AG09309 (cell line): ENCODE results near the gene TNS2.

ENCODE experiments used
- DNase-seq: peaks from one replicate; pipeline ENCODE4 v3.0.0-alpha.2; 2010; ENCODE audit warnings: low read depth
- H3K4me3 ChIP-seq: 2 replicates; pipeline ENCODE4 v1.5.1; 2011; ENCODE audit warnings: mild to moderate bottlenecking, low read depth, low read length, moderate library complexity; ENCODE audit not compliant: control insufficient read depth
- TF ChIP-seq, protein P1 (sequence below): IDR thresholded peaks from 2 replicates; pipeline ENCODE4 v1.5.1; 2011; ENCODE audit warnings: mild to moderate bottlenecking, low read depth, low read length, inconsistent platforms; ENCODE audit not compliant: insufficient read depth, control insufficient read depth; ENCODE audit errors: missing control alignments

The TNS2 gene

DNA sequence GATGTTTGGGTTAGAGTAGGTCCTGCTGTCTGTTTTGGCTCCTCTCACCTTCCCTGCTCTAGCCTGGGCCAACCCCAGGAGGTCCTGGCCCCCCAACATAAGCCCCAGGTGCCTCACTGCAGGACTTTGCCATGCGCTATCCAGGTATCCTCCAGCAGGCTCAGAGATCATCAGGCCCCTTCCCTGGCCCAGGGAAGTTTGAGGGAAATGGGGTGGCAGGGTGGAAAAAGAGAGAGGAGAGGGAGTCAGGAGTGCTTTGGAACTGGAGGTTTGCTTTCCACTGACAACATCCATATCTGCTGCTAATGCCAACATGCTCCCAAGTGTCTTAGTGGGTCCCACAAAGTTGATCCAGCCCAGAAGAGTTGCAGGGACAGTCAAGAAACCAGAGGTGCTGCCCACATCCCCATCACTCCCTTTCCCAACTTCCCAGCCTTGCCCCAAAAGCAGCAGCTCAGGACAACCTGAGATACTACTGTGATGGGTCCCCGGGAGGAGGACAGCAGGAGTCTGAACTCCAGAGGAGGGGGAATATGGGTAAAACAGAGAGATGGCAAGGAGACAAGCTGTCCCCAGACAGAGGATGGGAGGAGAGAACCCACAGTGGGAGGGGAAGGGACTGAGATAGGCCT, 677 bp downstream of the TNS2 start:
- TF ChIP-seq, protein P1, sequence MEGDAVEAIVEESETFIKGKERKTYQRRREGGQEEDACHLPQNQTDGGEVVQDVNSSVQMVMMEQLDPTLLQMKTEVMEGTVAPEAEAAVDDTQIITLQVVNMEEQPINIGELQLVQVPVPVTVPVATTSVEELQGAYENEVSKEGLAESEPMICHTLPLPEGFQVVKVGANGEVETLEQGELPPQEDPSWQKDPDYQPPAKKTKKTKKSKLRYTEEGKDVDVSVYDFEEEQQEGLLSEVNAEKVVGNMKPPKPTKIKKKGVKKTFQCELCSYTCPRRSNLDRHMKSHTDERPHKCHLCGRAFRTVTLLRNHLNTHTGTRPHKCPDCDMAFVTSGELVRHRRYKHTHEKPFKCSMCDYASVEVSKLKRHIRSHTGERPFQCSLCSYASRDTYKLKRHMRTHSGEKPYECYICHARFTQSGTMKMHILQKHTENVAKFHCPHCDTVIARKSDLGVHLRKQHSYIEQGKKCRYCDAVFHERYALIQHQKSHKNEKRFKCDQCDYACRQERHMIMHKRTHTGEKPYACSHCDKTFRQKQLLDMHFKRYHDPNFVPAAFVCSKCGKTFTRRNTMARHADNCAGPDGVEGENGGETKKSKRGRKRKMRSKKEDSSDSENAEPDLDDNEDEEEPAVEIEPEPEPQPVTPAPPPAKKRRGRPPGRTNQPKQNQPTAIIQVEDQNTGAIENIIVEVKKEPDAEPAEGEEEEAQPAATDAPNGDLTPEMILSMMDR: no peak
- H3K4me3 ChIP-seq: peak overlapping the region; percentile 77

DNA sequence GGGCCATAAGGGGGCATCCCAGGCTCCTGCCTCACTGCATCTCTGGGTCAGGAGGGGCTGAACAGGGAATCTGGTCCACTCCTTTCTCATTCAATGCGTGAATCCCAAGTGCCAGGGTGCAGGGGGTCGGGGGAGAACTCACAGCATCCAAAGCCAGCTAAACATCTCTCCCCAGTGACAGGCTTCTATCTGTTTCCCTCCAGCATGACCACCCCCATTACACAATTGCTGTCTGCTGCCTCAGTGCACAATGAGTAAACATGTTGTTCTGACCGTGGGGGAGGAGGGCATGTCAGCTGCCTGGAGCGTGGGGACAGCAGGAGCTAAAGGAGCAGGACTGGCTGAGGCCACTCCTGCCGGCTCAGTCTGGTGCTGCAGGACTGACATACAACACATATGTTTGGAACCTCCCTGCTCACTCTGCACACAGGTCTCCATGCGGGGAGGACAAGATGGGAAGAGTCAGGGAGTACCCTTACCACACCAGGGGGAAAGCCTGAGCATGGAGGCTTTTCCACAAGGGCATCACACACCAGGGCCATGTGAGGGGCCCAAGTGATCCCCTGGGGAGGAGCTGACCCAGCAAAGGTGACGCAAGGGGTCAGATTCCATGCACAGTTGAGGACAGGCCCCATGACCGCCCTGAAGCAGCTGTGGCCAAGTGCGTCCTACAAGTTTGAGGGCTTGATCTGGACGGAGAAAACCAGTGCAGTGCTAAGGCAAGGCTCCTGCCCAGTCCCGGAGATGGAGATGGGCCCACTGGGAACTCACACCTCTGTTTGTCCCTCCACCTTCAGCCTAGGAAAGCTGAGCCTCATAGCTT, 1.4 kb downstream of the TNS2 start:
- H3K4me3 ChIP-seq: peak overlapping the region; percentile 77
- TF ChIP-seq, protein P1: no peak
- no peak for DNase-seq

More for the DNA sequence above, 677 bp downstream of the TNS2 start:
- DNase-seq: no peak

DNA sequence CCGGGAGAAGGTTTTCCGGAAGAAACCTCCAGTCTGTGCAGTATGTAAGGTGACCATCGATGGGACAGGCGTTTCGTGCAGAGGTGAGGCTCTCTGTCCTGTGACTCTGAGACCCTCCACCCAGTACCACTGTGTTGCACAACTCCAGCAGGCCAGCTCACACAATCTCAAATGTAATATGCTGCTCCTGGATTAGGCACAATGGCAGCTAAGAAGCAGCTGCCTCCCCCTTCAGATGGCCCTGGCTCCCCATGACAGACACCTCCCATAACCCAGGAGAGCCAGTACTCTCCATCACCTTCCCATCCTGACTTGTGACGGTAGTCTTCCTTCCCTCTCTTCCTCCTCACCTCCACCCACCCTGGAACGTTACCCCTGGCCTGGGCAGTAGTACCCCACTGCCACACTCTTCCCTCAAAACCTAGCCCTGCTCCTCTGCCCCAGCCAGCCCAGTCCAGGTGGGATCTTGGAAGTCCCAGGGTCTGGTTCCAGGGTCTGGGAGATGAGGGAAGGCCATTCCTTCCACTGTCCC, 2.1 kb downstream of the TNS2 start:
- DNase-seq: no peak
- TF ChIP-seq, protein P1: no peak
- H3K4me3 ChIP-seq: peak overlapping the region; percentile 7

DNA sequence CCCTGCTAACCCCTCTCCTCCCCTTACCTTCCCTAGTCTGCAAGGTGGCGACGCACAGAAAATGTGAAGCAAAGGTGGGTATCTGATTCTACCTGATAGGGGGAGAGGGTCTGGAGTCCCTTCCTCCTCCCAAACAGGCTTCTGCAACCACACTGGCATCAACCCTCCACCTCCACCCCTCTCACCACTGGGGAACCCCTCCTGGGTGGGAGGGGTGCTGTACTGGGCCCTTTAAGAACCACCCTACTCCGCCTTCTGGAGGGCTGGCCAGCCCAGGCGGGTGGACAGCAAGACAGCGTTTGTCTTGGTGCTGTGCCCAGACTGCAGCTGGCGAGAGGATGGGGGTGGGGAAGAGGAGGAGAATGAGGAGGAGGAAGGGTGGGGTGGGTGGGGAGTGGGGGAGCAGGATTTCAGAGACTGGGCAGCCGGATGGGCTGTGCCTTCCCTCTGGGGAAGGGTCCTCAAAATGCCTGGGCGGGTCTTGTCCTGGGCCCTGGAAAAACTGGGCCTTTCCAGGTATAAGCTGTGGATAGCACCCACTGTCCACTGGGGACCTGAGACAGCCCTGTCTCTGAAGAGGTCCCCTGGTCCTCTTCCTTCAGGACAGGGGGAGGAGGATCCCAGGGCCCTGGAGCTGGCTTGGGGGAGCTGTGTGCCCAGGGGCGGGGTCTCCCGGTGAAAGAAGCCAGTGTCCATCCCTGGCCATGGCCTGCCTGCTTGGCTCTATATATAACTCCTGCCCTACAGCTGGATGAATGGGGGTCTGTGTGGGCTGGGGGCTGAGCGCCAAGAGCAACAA, 2.8 kb downstream of the TNS2 start:
- DNase-seq: no peak
- TF ChIP-seq, protein P1: no peak
- peak overlapping the region; percentile 18 for H3K4me3 ChIP-seq

DNA sequence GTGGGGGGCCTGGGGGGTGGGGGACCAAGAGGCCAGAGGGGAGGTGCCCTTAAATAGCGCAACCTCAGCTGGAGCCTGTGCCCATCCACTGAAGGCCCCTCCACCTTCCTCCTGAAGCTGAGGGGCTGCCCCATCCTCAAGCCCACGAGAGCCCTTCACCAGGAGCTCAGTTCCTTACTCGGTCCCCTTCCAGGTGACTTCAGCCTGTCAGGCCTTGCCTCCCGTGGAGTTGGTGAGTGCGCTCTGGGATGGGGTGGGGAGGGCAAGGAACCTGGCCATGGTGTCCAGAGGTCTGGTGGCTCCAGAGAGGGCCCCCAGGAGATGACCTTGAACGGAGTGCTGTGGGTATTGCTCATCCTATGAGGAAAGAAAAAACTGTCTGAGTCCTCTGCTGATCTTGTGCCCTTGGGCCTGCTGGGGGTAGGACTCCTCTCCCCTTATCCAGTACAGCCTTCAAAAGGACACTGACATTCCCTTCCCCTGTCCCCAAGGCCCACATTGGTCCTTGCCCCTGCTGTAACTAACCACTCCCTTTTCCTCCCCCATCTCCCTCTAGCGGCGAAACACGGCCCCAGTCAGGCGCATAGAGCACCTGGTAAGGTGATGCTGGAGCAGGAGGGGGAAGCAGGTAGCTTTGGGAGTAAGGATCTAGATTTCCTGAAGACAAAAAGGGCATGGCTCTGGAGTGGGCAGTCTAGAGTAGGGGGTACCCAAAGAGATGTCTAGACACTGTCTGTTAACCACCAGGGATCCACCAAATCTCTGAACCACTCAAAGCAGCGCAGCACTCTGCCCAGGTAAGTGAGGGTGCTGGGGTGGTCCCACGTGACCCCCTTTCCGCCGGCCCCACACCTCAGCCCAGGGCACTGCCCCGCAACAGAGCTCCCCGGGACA, 3.6 kb downstream of the TNS2 start:
- no peak for DNase-seq
- TF ChIP-seq, protein P1: peak; percentile 74
- no peak overlapping the region; the same call in 1 of the 2 replicates for H3K4me3 ChIP-seq
